ENCODE results near the gene TMED1. TPM values are rescaled to one million over a fixed set of nuclear protein-coding genes. Genes with fewer than 3 reads are reported as not detected.

Gene TMED1
- total and polyA plus RNA-seq, 2 of the 8 experiments (the other 6 are each of a cell fraction or from before 2014, with no cell fraction given), result 26.9 to 31.9 TPM

GRCh38 chr19:10830931-10831779 is 4.9 kb downstream of the TMED1 start (continued):
- no peak for TF ChIP-seq POLR2A (IDR thresholded peaks at IDR 0.05; ENCODE audit: control extremely low read depth in 1 of 2, low read depth in 2 of 2, low read length in 2 of 2)
- TF ChIP-seq CEBPB (IDR thresholded peaks at IDR 0.05; ENCODE audit: low read depth, low read length), result no peak
- TF ChIP-seq, protein P1, sequence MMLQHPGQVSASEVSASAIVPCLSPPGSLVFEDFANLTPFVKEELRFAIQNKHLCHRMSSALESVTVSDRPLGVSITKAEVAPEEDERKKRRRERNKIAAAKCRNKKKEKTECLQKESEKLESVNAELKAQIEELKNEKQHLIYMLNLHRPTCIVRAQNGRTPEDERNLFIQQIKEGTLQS (IDR thresholded peaks at IDR 0.05; ENCODE audit: insufficient read depth, low read depth, low read length), result no peak
- TF ChIP-seq E2F6 (IDR thresholded peaks at IDR 0.05), result no peak
